HG02840 (cell line): ENCODE data around the gene SYDE2.

Experiments
- ATAC-seq: cut with Tn5 transposase; IDR thresholded peaks from one replicate; pipeline ENCODE4 v1.9.1; 2021; ENCODE audit warnings: mild to moderate bottlenecking, moderate library complexity, moderate number of reproducible peaks; ENCODE audit not compliant: unreplicated experiment, low FRiP score

The SYDE2 gene

GRCh38 chr1:85134583-85135391 lies 66.0 kb downstream of the SYDE2 start:
- ATAC-seq, result no peak

GRCh38 chr1:85133565-85134159 lies 67.2 kb downstream of the SYDE2 start:
- ATAC-seq, result no peak

- ATAC-seq, result no peak
Observed at GRCh38 chr1:85132078-85132720, 68.6 kb downstream of the SYDE2 start.

- no peak for ATAC-seq
Observed at GRCh38 chr1:85128316-85128715, 72.5 kb downstream of the SYDE2 start.

GRCh38 chr1:85125891-85126290 lies 74.9 kb downstream of the SYDE2 start:
- ATAC-seq, result no peak

- ATAC-seq, result no peak
Observed at GRCh38 chr1:85124091-85124490, 76.7 kb downstream of the SYDE2 start.

GRCh38 chr1:85122169-85122568 lies 78.6 kb downstream of the SYDE2 start:
- ATAC-seq, result no peak

- no peak for ATAC-seq
Observed at GRCh38 chr1:85121744-85122143, 79.1 kb downstream of the SYDE2 start.

GRCh38 chr1:85118751-85119150 lies 82.1 kb downstream of the SYDE2 start:
- ATAC-seq, result no peak

- no peak for ATAC-seq
Observed at GRCh38 chr1:85116856-85117255, 84.0 kb downstream of the SYDE2 start.

- ATAC-seq, result no peak
Observed at GRCh38 chr1:85115933-85116332, 84.9 kb downstream of the SYDE2 start.

- ATAC-seq, result no peak
Observed at GRCh38 chr1:85111695-85112094, 89.1 kb downstream of the SYDE2 start.

GRCh38 chr1:85109475-85109874 lies 91.3 kb downstream of the SYDE2 start:
- no peak for ATAC-seq
